Germinal center (tissue), 1 donor: ENCODE results near the gene CCP110.

Experiments used
- DNase-seq: peaks from one replicate; pipeline ENCODE4 v3.0.0; 2012; ENCODE audit warnings: mixed read lengths, low spot score

The CCP110 gene

DNA sequence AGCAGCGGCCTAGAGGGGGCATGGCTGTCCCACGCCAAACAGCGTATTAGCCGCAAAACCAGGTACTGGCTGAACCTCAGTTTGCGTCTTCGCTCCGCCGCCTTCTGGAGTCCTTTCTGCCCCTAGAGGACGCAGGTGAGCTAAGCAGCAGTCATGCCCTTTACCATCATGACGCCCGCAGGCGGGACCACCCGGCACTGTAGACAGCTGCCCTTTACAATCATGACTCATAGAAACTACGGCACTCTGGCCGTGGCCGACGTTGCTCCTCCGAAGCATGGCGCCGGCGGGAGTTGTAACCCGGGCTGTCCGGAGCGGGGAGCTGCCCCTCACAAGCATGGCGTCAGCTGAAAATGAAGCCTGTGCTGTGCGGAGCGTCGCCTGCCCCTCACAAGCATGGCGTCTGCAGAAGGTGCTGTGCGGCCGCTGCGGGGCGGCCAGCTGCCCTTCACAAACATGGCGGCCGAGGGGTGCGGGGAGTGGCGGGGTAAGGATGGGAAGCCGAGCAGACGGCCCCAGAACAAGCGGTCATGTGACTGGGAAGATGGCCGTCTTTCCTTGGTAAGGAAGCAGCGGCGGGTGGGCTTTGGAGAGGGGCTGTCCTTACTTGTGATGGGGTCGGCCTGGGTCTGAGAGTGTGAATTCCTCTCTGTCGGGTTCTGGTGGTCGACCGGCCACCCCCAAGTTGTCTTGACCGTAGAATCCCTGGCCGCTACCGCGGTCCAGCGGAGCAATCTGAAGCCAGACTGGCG, 31.6 kb downstream of the CCP110 start, which contains the start of gene VPS35L:
VPS35L (plus strand) TSS at position 518 of the 752 bp plus-strand sequence; CDS start at position 545, 27 bp downstream.
- DNase-seq: peak; percentile 94

DNA sequence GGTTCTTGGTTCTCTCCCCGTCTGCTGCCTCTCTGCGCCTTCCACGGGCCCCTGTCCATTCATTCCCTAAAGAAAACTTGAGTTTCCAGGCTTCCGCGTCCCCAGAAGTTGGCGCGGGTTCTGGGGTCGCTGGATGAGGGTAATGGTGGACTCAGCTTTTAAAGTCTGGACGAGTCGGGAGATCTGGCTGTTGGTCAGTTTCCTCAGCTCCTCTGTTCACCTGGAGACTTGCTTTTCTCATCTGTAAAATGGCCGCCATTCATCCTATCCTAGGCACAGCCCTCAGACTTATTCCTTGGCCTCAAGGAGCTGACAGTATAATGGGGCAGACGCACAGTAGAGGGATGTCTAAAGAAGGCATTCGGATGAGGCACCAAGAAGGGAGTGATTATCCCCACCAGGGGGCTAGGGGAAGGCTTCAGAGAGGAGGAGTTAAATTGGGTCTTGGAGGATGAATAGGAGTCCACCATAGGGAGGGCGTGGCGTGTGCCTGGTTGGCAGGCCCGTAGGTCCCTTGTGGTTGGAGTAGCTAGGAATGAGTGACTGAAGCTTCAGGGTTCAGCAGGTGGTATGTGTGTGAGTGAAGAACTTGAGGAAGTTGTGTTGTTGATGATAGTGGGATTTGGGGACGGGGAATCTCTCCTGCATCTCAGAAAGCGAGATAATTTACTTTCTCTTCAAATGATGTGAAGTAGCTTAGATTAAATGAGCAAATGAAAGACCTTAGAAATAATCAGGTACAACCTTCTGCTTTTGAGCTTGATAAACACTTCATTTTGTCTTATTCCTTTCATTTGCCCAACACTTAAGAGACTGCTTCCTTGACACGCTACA, 32.4 kb downstream of the CCP110 start:
- DNase-seq: peak; percentile 22

DNA sequence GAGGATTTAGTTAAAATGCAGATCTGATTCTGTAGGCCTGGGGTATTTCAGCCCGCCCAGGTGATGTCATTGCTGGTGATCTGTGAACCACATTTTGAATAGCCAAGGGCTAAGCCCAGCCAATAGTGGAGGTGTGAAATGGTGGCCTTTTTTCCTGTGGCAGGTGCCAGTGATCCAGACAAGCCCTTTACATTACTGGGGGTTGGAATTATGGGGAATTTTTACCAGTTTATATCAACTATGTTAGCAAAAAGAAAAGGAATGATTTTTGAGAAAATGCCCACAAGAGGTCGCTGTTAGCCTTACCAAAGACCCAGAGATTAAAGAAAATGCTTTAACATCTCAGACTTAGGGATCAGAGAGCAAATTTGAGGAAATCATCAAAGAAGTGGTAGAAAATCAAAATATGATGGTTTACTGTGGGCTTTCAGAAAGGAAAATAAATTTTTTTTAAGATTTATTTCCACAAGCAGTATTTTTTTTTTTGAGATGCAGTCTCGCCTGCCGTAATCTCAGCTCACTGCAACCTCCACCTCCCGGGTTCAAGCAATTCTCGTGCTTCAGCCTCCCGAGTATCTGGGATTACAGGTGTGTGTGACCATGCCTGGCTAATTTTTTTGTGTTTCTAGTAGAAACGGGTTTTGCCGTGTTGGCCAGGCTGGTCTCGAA, 35.6 kb downstream of the CCP110 start:
- DNase-seq: peak; percentile 35

- DNase-seq: no peak
Observed at GRCh38 chr16:19560078-19560477, 36.3 kb downstream of the CCP110 start.

DNA sequence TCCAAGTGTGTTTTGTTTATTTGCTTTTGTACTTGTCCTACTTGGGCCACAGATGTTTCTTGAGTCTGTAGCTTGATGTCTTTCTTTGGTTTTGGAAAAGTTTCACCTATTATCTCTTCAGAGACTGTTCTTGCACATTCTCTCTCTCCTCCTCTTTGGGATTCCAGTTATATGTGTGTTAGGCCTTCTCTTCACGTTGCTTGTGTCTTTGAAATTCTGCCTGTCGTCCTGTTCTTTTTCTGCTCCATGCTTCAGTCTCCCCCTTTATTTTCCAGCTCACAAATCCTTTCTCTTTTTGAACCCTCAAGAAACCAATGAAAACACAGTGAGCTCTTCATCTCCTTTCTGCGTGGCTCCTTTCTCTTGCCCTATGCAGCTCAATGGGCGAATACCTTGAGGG, 39.6 kb downstream of the CCP110 start:
- DNase-seq: no peak

DNA sequence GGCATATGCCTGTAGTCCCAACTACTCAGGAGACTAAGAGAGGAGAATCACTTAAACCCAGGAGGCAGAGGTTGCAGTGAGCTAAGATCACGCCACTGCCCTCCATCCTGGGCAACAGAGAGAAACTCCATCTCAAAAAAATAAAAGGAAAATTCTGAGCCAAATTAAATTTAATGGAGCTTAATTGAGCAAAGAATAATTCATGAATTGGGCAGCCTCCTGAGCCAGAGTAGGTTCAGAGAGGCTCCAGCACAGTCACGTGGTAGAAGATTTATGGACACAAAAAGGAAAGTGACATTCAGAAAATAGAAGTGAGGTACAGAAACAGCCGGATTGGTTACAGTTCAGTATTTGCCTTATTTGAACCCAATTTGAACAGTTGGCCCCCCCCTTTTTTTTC, 42.6 kb downstream of the CCP110 start:
- DNase-seq: no peak

- no peak for DNase-seq
Observed at GRCh38 chr16:19567560-19567959, 43.8 kb downstream of the CCP110 start.

GRCh38 chr16:19573997-19574396, 50.3 kb downstream of the CCP110 start:
- DNase-seq: no peak

- no peak for DNase-seq
Observed at GRCh38 chr16:19574615-19575014, 50.9 kb downstream of the CCP110 start.

- DNase-seq: no peak
Observed at GRCh38 chr16:19578378-19578971, 54.7 kb downstream of the CCP110 start.

DNA sequence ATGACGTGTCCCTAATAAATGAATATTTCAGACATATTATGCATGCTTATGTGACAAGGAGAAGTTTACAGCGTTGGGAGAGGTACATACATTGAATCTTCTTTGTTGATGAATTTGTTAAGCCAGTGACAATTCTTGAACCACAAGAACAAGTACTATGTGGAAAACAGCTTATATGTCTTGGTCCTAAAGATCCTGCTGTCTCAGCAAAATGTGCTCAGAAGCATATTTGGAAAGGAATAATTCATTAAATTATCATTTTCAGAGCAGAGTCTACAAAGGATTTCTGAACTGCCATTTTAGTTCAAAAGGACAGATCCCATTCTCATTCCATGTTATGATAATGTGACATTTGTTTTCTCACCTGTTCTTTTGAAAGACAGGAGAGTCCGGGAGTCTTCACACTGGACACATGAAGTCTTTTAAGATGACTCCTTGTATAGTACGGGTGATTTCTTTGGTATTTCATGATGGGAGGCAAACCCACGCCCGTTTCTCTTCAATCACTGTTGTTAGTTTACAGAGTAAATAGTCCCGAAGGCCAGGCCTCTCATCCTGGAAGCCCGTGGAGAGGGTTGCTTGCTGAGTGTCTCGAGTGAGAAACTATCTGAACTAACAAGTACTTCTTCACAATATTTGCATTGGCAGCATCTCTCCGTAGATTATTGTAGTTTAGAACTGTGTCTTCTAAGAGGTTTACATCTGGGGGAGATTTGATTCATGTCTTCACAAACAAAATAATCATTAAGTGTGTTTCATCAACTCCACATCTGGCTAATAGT, 58.5 kb downstream of the CCP110 start:
- no peak for DNase-seq

GRCh38 chr16:19583665-19584300, 60.0 kb downstream of the CCP110 start:
- DNase-seq: peak; percentile 19

GRCh38 chr16:19588661-19589060, 64.9 kb downstream of the CCP110 start:
- no peak for DNase-seq

DNA sequence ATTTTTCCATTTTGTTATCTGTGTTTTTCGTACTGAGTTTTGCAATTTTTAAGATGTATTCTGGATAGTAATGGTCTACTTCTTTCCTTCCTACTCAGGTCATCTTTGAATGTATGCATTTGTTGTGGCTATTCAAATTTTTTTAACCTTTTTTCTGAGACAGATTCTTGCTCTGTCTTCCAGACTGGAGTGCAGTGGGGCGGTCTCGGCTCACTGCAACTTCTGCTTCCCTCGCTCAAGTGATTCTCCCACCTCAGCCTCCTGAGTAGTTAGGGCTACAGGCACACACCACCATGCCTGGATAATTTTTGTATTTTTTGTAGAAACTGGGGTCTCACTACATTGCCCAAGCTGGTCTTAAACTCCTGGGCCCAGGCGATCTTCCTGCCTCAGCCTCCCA, 65.4 kb downstream of the CCP110 start:
- no peak for DNase-seq

DNA sequence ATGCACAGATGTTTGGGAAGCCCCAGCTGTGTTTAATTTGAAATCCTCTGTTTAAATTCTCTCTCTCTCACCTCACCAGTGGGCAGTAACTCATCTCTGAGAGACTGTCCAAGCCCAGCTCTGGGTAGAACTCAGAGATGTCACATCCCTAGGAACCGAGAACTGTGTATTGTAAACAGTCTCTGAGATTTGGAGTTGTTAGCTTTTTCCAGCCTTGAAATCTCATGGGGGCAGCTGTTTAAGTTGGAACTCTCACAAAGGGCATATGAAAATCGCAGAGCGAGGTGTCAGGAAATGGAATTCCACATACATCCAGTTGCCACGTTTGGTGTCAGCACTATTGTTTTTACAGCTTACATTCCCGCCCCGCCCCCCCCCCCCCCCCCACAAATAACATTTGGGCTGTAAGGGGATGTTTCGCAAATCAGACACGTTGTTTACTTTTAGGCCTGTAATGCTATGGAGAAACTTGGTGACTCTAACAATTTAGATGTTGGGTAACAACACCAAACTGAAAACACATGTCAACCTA, 66.1 kb downstream of the CCP110 start:
- no peak for DNase-seq

DNA sequence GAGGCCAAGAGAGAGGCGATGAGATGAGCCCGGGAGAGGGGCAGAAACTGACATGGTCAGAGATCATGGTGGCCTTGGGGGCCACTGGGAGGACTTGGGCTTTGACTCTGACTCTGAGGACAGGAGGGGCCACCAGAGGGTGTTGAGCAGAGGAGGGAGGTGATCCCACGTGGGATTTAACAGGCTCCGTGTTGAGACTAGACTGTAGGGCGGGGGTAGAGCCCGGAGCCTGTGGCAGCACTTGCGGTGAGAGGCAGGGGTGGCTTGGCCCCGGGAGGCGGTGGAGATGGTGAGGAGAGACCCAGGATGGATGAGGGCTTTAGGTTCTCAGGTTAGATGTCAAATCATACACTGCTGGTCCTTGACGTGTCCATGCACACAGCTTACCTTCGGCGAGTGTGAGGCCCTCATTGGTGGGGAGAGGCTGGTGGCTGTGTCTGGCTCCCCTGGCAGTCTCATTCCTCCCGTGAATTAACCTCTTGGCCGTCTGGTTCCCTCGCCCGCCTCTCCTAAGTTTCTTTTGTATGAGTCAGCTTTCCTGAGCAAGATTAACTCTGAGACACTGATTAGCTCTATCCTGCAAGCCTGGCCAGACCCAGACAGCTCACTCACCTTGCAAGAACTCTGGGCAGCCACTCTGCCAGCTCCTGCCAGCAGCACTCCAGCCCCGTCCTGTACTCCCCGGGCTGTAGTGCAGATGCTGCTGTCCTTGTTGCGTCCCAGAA, 71.5 kb downstream of the CCP110 start:
- DNase-seq: no peak

DNA sequence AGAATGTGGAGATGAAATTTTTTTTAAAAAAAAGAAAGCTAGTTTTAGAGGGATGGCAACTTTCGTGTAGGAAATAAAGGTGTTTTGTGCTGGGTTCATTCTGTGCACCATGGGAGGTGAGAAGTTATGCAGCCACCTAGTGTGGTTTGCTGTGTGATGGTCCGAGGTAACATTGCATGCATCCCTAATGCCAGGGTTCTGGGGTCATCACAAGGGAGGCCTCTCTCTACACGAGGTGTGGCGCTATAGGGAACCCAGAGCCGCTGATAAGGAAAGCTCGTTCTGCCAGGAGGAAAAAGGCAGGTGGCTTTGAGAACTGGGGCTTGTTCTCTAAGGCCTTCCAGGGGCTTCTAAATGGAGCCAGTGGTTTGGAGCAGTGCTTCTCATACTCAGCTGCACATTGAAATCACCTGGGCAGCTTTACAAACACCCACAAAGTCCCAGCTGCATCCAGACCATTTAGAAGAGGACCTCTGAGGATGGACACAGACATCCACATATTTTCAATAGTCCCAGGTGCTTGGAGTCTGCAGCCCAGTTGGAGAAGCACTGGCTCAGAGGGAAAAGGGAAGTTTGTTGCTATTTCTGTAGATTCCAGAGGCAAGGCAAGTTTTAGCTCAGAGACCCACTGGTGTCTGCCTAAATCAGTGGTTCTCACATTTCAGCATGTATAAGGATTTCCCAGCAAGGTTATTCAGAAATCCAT, 75.2 kb downstream of the CCP110 start:
- DNase-seq: no peak

DNA sequence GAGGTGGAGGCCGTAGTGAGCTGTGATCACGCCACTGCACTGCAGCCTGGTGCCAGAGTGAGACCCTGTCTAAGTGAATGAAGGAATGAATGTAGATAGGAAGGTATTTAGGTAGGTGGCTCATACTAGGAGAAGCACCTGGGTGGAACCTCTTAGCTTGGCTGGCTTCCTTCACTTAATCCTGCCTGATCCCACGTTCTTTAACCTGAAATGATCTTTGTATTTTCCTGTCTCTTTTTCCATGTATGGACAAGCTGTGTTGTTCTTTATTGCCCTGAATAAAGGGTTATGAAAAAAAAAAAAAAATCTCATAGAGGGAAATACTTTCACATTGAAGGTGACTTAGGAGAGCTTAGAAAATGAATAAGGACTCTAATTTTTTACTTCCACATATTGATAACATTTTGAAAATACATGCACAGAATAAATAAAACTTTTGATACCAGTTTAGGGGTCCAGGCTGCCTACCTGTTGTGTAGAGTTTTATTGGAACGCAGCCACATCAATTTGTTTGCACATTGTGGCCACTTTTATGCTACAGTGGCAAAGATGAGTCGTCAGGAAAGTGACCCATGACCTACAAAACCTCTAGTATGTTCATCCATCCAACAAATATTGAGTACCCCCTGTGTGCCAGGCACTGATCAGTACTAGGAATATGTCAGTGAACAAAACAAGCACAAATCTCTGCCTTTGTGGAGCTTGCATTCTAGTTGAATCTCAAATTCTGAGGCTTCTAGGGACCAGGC, 76.4 kb downstream of the CCP110 start:
- no peak for DNase-seq
